ENCODE measurements around the gene UBE2C. TPM values are rescaled to one million over a fixed set of nuclear protein-coding genes. Genes with fewer than 3 reads are reported as not detected.
"Not testable (repeated sequence)": the region's sequence is repeated elsewhere in the genome, so short reads cannot be mapped to it uniquely, and the experiment has no call there.

Gene UBE2C
- polyA plus RNA-seq, 2 donors = 53.1 to 83.4 TPM

DNA sequence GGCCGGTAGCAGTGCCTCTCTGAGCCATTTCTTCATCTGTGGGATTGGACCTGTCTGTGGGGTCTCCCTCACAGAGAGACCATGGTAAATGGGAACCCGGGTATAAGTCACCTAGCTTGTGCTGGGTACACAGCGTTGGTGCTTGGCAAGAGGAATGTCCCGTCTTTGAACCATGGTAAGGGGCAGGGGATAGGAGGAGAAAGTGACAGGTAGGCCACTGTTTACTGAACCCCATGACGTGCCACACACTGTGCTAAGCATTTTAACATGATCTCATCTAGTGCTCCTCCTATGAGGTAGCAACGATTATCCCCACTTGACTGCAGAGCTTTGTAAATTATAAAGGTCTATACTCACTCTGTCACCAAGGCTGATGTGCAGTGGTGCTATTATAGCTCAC lies 15.3 kb downstream of the UBE2C start:
- Histone ChIP-seq H3K4me3 (ENCODE audit: low read depth in 1 of 2, low read length in 2 of 2) (no peak overlapping the region), H3K9me3 (ENCODE audit: control insufficient read depth in 2 of 2, insufficient read depth in 1 of 2, low read depth in 1 of 2, low read length in 1 of 2) (no peaks in the 10 kb centered on the region), H3K27me3 (ENCODE audit: control insufficient read depth in 1 of 2, insufficient read depth in 2 of 2, low read length in 2 of 2) (peaks cover 0 to 2% of the 10 kb centered on the region in 2 donors), H3K27ac (ENCODE audit: low read depth in 2 of 2, low read length in 1 of 2) (peak overlapping the region in 1 of 2 donors; percentile 29), H3K36me3 (ENCODE audit: control insufficient read depth in 2 of 2, insufficient read depth in 2 of 2, low read length in 1 of 2) (no peaks in the 10 kb centered on the region), H3K4me1 (ENCODE audit: control insufficient read depth in 2 of 2, insufficient read depth in 2 of 2, low read length in 1 of 2) (peaks cover 3 to 13% of the 10 kb centered on the region in 2 donors)
- 74 to 84% methylated on average over 6 of the region's 6 CpGs for WGBS, 2 donors

DNA sequence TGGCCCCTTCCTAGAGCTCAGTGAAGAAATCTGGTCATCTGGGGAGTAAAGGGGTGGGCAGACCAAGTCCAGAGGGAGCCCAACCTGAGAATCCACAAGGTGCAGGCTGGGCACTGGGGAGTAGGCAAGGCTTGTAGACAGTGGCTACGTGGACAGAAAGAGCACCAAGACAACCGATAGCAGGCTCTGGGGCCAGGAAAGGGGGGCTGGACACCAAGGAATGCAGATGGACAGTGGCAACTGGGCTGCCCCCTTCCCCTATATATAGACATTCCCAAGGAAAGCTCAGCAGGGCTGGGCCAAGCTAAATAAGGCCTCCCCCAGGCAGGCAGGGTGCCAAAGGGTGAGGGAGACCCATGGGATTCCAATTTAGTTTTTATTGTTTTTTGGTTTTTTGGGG lies 16.1 kb downstream of the UBE2C start:
- no peaks in the 10 kb centered on the region for H3K9me3 ChIP-seq (ENCODE audit: control insufficient read depth in 2 of 2, insufficient read depth in 1 of 2, low read depth in 1 of 2, low read length in 1 of 2)
- no peaks in the 10 kb centered on the region for H3K36me3 ChIP-seq (ENCODE audit: control insufficient read depth in 2 of 2, insufficient read depth in 2 of 2, low read length in 1 of 2)
- no peak overlapping the region for H3K4me3 ChIP-seq (ENCODE audit: low read depth in 1 of 2, low read length in 2 of 2)
- H3K27ac ChIP-seq (ENCODE audit: low read depth in 2 of 2, low read length in 1 of 2) = peak overlapping the region; percentile 34 to 62
- H3K4me1 ChIP-seq (ENCODE audit: control insufficient read depth in 2 of 2, insufficient read depth in 2 of 2, low read length in 1 of 2) = peaks cover 0 to 8% of the 10 kb centered on the region in 2 donors
- WGBS, 2 donors = 42 to 71% methylated on average over 2 of the region's 2 CpGs
- H3K27me3 ChIP-seq (ENCODE audit: control insufficient read depth in 1 of 2, insufficient read depth in 2 of 2, low read length in 2 of 2) = peaks cover 0 to 2% of the 10 kb centered on the region in 2 donors

DNA sequence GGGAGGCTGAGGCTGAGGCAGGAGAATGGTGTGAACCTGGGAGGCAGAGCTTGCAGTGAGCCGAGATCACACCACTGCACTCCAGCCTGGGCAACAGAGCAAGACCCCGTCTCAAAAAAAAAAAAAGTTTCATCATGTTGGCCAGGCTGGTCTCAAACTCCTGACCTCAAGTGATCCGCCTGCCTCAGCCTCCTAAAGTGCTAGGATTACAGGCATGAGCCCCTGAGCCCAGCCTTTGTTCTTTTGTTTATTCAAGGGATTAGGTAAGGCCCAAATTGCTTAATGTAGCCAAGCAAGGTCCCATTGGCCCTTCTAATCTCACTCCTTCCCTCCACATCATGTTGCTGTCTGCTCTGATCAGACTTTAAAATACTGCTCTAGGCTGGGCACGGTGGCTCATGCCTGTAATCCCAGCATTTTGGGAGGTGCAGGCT lies 17.2 kb downstream of the UBE2C start:
- 64 to 76% methylated on average over 4 of the region's 4 CpGs for WGBS, 2 donors
- not testable (repeated sequence) for H3K4me1 ChIP-seq (ENCODE audit: control insufficient read depth in 2 of 2, insufficient read depth in 2 of 2, low read length in 1 of 2); H3K27me3 ChIP-seq (ENCODE audit: control insufficient read depth in 1 of 2, insufficient read depth in 2 of 2, low read length in 2 of 2); H3K9me3 ChIP-seq (ENCODE audit: control insufficient read depth in 2 of 2, insufficient read depth in 1 of 2, low read depth in 1 of 2, low read length in 1 of 2); H3K36me3 ChIP-seq (ENCODE audit: control insufficient read depth in 2 of 2, insufficient read depth in 2 of 2, low read length in 1 of 2); H3K27ac ChIP-seq (ENCODE audit: low read depth in 2 of 2, low read length in 1 of 2); H3K4me3 ChIP-seq (ENCODE audit: low read depth in 1 of 2, low read length in 2 of 2)

DNA sequence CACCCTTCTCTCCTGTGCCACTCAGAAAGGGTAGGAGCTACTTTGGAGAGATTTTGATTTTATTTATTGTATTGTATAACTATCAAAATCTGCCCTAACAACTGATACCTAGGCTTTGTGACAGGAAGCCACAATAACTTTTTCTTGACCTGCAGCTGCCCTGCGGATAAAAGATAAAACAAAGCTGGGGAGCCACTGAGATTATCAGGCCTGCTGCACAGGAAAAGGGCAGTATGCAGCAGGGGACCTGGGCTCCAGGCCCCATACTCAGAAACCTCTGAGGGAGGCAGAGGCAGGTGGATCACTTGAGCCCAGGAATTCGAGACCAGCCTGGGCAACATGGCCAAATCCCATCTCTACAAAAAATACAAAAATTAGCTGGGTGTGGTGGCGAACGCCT lies 20.2 kb downstream of the UBE2C start:
- Histone ChIP-seq H3K36me3 (ENCODE audit: control insufficient read depth in 2 of 2, insufficient read depth in 2 of 2, low read length in 1 of 2) (no peaks in the 10 kb centered on the region), H3K27ac (ENCODE audit: low read depth in 2 of 2, low read length in 1 of 2) (peak overlapping the region; percentile 85 to 93), H3K9me3 (ENCODE audit: control insufficient read depth in 2 of 2, insufficient read depth in 1 of 2, low read depth in 1 of 2, low read length in 1 of 2) (no peaks in the 10 kb centered on the region), H3K27me3 (ENCODE audit: control insufficient read depth in 1 of 2, insufficient read depth in 2 of 2, low read length in 2 of 2) (no peaks in the 10 kb centered on the region), H3K4me1 (ENCODE audit: control insufficient read depth in 2 of 2, insufficient read depth in 2 of 2, low read length in 1 of 2) (peaks cover 3 to 12% of the 10 kb centered on the region in 2 donors), H3K4me3 (ENCODE audit: low read depth in 1 of 2, low read length in 2 of 2) (no peak overlapping the region)
- WGBS, 2 donors = 84 to 85% methylated on average over 4 of the region's 4 CpGs

DNA sequence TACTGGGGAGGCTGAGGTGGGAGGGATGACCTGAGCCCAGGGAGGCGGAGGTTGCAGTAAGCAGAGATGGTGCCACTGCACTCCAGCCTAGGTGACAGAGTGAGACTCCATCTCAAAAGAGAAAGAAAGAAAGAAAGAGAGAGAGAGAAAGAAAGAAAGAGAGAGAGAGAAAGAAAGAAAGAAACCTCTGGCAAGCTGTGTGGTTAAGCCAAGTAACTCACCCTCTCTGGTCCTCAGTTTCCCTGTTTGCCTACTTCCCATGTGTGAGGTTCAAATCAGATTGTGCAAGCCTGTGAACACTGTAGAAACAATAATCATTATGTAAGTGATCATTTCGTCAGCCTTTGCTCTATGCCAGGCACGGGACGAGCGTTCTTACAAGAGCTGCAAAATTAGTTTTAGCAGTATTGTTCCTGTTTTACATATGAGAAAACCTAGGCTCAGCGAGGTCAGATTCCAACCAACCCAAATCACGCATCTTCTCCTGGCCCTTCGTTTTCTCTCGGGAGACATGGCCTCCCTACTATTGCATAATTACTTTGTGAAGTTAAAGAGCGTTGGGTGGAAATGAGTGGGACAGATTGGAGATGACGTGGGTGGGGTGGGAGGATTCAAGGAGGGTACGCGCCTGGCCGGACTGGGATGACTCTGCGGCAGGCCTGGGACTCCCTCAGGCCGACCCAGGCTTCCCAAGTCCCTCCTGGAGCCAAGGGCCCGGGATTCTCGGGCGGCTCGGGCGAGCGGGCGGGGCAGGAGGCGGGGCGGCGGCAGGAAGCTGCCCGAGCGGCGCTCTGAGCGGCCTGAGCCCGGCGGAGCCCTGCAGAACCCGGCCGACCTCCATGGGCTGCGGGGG lies 20.8 kb downstream of the UBE2C start, which contains the start of gene SNX21:
TSS of gene SNX21 (plus strand) at position 770 of the 853 bp plus-strand sequence. CDS start 121 bp downstream, outside the sequence.
- Histone ChIP-seq H3K27ac (ENCODE audit: low read depth in 2 of 2, low read length in 1 of 2) (peak within 1 kb of the TSS; percentile 85 to 93), H3K27me3 (ENCODE audit: control insufficient read depth in 1 of 2, insufficient read depth in 2 of 2, low read length in 2 of 2) (no peaks in the 10 kb centered on the region), H3K4me1 (ENCODE audit: control insufficient read depth in 2 of 2, insufficient read depth in 2 of 2, low read length in 1 of 2) (peaks cover 3 to 12% of the 10 kb centered on the region in 2 donors), H3K9me3 (ENCODE audit: control insufficient read depth in 2 of 2, insufficient read depth in 1 of 2, low read depth in 1 of 2, low read length in 1 of 2) (no peaks in the 10 kb centered on the region), H3K36me3 (ENCODE audit: control insufficient read depth in 2 of 2, insufficient read depth in 2 of 2, low read length in 1 of 2) (no peaks in the 10 kb centered on the region), H3K4me3 (ENCODE audit: low read depth in 1 of 2, low read length in 2 of 2) (peak within 1 kb of the TSS; percentile 68 to 70)
- 3 to 6% methylated on average over 31 to 35 of the region's 35 CpGs for WGBS, 2 donors

DNA sequence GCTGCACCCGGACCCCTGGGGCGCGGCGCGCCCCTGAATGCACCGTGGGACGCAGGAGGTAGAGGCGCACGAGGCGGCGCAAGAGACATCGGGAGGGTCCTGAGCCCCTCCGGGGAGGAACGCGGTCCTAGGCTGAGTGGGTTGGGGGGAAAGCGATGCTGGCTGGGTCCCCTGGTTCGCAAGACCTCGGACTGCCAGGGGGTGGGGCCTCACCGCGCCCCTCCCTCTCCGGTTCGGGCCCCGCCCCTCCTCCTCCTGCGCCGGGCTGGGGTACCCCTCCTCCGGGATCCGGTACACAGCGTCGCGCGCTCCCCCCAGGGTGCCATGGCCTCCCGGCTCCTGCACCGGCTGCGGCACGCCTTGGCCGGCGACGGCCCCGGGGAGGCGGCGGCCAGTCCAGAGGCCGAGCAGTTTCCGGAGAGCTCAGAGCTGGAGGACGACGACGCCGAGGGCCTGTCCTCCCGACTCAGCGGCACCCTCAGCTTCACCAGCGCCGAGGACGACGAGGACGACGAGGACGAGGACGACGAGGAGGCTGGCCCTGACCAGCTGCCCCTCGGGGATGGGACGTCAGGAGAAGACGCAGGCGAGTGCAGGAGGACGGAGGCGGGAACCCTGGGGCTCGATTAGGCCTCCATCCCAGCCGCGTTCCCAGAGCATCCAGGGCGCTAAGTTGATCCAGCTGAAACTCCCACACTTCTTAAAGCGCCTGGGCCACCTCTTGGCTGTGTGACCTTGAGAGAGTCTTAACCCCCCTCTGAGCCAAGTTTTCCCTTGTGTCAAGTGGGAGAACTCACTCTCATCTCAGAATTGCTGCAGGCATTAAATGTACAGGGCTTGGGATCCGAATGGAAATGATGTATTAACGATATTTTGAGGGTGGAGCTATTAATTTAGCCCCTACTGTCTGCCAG lies 21.7 kb downstream of the UBE2C start:
- Histone ChIP-seq H3K4me3 (ENCODE audit: low read depth in 1 of 2, low read length in 2 of 2) (peak overlapping the region; percentile 68 to 70), H3K9me3 (ENCODE audit: control insufficient read depth in 2 of 2, insufficient read depth in 1 of 2, low read depth in 1 of 2, low read length in 1 of 2) (no peaks in the 10 kb centered on the region), H3K4me1 (ENCODE audit: control insufficient read depth in 2 of 2, insufficient read depth in 2 of 2, low read length in 1 of 2) (peaks cover 3 to 12% of the 10 kb centered on the region in 2 donors), H3K27ac (ENCODE audit: low read depth in 2 of 2, low read length in 1 of 2) (peak overlapping the region; percentile 85 to 93), H3K27me3 (ENCODE audit: control insufficient read depth in 1 of 2, insufficient read depth in 2 of 2, low read length in 2 of 2) (no peaks in the 10 kb centered on the region), H3K36me3 (ENCODE audit: control insufficient read depth in 2 of 2, insufficient read depth in 2 of 2, low read length in 1 of 2) (no peaks in the 10 kb centered on the region)
- 3 to 6% methylated on average over 55 to 71 of the region's 71 CpGs for WGBS, 2 donors

DNA sequence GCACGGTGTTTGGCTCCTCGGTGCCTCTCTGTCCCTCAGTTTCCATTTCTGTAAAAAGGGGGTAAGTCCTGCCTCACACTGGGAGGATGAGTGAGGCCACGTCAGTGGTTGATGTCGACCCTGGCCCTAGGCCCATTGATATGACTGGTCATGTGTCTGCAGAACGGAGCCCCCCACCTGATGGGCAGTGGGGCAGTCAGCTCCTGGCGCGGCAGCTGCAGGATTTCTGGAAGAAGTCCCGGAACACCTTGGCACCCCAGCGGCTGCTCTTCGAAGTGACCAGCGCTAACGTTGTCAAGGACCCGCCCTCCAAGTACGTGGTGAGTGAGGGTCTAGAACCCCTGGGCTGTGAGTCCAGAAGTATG lies 22.3 kb downstream of the UBE2C start:
- Histone ChIP-seq H3K9me3 (ENCODE audit: control insufficient read depth in 2 of 2, insufficient read depth in 1 of 2, low read depth in 1 of 2, low read length in 1 of 2) (no peaks in the 10 kb centered on the region), H3K27ac (ENCODE audit: low read depth in 2 of 2, low read length in 1 of 2) (peak overlapping the region; percentile 85 to 93), H3K4me3 (ENCODE audit: low read depth in 1 of 2, low read length in 2 of 2) (peak overlapping the region; percentile 68 to 70), H3K4me1 (ENCODE audit: control insufficient read depth in 2 of 2, insufficient read depth in 2 of 2, low read length in 1 of 2) (peaks cover 3 to 12% of the 10 kb centered on the region in 2 donors), H3K36me3 (ENCODE audit: control insufficient read depth in 2 of 2, insufficient read depth in 2 of 2, low read length in 1 of 2) (no peaks in the 10 kb centered on the region), H3K27me3 (ENCODE audit: control insufficient read depth in 1 of 2, insufficient read depth in 2 of 2, low read length in 2 of 2) (no peaks in the 10 kb centered on the region)
- 71 to 72% methylated on average over 14 of the region's 14 CpGs for WGBS, 2 donors

DNA sequence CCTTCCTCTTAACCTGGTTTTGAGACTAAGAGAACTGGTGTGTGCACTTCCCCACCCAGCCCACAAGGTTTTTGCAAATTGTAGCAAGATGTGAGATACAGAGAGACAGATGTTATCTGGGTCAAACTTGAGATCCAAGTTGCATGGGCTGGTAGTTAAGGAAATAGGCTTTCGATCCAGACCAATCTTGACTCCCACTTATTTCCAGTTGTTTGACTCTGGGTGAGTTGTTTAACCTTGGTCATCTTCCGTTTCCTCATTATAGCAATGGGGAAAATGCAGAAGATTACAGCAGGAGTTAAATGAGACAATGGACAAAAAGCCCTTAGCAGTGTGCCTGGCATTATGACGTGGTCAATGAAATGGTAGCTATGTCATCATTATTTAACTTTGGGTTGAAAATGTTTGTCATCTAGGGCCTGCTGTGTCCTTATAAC lies 22.9 kb downstream of the UBE2C start:
- Histone ChIP-seq H3K36me3 (ENCODE audit: control insufficient read depth in 2 of 2, insufficient read depth in 2 of 2, low read length in 1 of 2) (peaks cover 0 to 1% of the 10 kb centered on the region in 2 donors), H3K27ac (ENCODE audit: low read depth in 2 of 2, low read length in 1 of 2) (peak overlapping the region; percentile 20 to 80), H3K4me1 (ENCODE audit: control insufficient read depth in 2 of 2, insufficient read depth in 2 of 2, low read length in 1 of 2) (peaks cover 3 to 12% of the 10 kb centered on the region in 2 donors), H3K9me3 (ENCODE audit: control insufficient read depth in 2 of 2, insufficient read depth in 1 of 2, low read depth in 1 of 2, low read length in 1 of 2) (no peaks in the 10 kb centered on the region), H3K4me3 (ENCODE audit: low read depth in 1 of 2, low read length in 2 of 2) (peak overlapping the region in 1 of 2 donors; percentile 70), H3K27me3 (ENCODE audit: control insufficient read depth in 1 of 2, insufficient read depth in 2 of 2, low read length in 2 of 2) (no peaks in the 10 kb centered on the region)
- 60 to 63% methylated on average over 3 of the region's 3 CpGs for WGBS, 2 donors

DNA sequence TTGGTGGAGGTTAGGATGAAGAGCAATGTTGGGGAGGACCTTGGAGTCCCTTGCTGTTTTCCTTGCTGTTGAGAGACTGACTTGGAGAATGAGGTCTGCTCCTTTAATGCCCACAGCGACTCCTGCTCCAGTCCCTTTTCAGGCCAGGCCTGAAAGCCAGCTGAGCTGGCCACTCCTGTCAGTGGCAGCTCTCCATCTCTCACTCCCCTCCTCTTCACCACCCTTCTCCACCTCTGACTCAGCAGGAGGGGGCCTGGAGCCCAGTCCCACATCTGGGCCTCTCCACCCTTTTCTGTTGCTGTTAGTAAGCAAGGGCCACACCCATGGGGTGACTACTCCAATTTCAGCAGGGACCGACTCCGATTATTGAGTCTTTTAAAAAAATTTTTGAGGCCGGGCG lies 23.4 kb downstream of the UBE2C start:
- peaks cover 0 to 6% of the 10 kb centered on the region in 2 donors for H3K36me3 ChIP-seq (ENCODE audit: control insufficient read depth in 2 of 2, insufficient read depth in 2 of 2, low read length in 1 of 2)
- no peaks in the 10 kb centered on the region for H3K9me3 ChIP-seq (ENCODE audit: control insufficient read depth in 2 of 2, insufficient read depth in 1 of 2, low read depth in 1 of 2, low read length in 1 of 2)
- peak overlapping the region; percentile 20 to 80 for H3K27ac ChIP-seq (ENCODE audit: low read depth in 2 of 2, low read length in 1 of 2)
- WGBS, 2 donors = 61 to 75% methylated on average over 5 of the region's 5 CpGs
- H3K4me1 ChIP-seq (ENCODE audit: control insufficient read depth in 2 of 2, insufficient read depth in 2 of 2, low read length in 1 of 2) = peaks cover 3 to 13% of the 10 kb centered on the region in 2 donors
- H3K4me3 ChIP-seq (ENCODE audit: low read depth in 1 of 2, low read length in 2 of 2) = peak overlapping the region in 1 of 2 donors; percentile 35
- no peaks in the 10 kb centered on the region for H3K27me3 ChIP-seq (ENCODE audit: control insufficient read depth in 1 of 2, insufficient read depth in 2 of 2, low read length in 2 of 2)
